H9 (cell line): ENCODE results near the gene PLEK. TPM values are rescaled to one million over a fixed set of nuclear protein-coding genes. Genes with fewer than 3 reads are reported as not detected.

ENCODE experiments used
- DNase-seq: peaks from one replicate; pipeline ENCODE4 v3.0.0-alpha.2; 2017
- H2AFZ ChIP-seq: one replicate; pipeline ENCODE4 v1.6.1; 2013; ENCODE audit warnings: mild to moderate bottlenecking, low read length, control low read depth, moderate library complexity
- H2AK5ac ChIP-seq: 2 replicates; pipeline ENCODE4 v1.6.1; 2013; ENCODE audit warnings: low read length, control low read depth, mixed read lengths; ENCODE audit not compliant: insufficient read length
- H2BK120ac ChIP-seq: one replicate; pipeline ENCODE4 v1.6.1; 2013; ENCODE audit warnings: low read depth, mild to moderate bottlenecking, low read length, control low read depth, inconsistent platforms; ENCODE audit not compliant: poor library complexity, severe bottlenecking
- H2BK12ac ChIP-seq: 2 replicates; pipeline ENCODE4 v1.6.1; 2013; ENCODE audit warnings: low read length, control low read depth, mixed read lengths, low read depth; ENCODE audit not compliant: insufficient read length
- H2BK15ac ChIP-seq: 2 replicates; pipeline ENCODE4 v1.6.1; 2013; ENCODE audit warnings: low read depth, low read length, control low read depth
- H2BK20ac ChIP-seq: one replicate; pipeline ENCODE4 v1.6.1; 2013; ENCODE audit warnings: low read depth, mild to moderate bottlenecking, low read length, control low read depth, inconsistent platforms; ENCODE audit not compliant: poor library complexity, severe bottlenecking
- H2BK5ac ChIP-seq: 2 replicates; pipeline ENCODE4 v1.6.1; 2013; ENCODE audit warnings: low read length, control low read depth, mixed read lengths; ENCODE audit not compliant: insufficient read length
- H3K14ac ChIP-seq: 2 replicates; pipeline ENCODE4 v1.6.1; 2013; ENCODE audit warnings: low read length, control low read depth; ENCODE audit not compliant: insufficient read depth
- H3K18ac ChIP-seq: 2 replicates; pipeline ENCODE4 v1.6.1; 2013; ENCODE audit warnings: low read depth, mild to moderate bottlenecking, mixed read lengths, low read length, control low read depth; ENCODE audit not compliant: insufficient read length
- H3K23ac ChIP-seq: 2 replicates; pipeline ENCODE4 v1.6.1; 2013; ENCODE audit warnings: low read length, control low read depth, mixed read lengths, low read depth; ENCODE audit not compliant: insufficient read length
- H3K23me2 ChIP-seq: 2 replicates; pipeline ENCODE4 v1.6.1; 2013; ENCODE audit warnings: low read depth, mild to moderate bottlenecking, mixed read lengths, low read length, control low read depth; ENCODE audit not compliant: insufficient read length, poor library complexity, severe bottlenecking
- H3K27ac ChIP-seq: 2 replicates; pipeline ENCODE4 v1.5.1; 2013; ENCODE audit warnings: low read length, control low read depth, mixed read lengths, low read depth; ENCODE audit not compliant: insufficient read length
- H3K27me3 ChIP-seq: 2 replicates; pipeline ENCODE4 v1.6.1; 2013; ENCODE audit warnings: low read length, control low read depth, inconsistent platforms; ENCODE audit not compliant: insufficient read depth
- H3K4ac ChIP-seq: 2 replicates; pipeline ENCODE4 v1.6.1; 2013; ENCODE audit warnings: low read depth, mild to moderate bottlenecking, control low read depth, inconsistent platforms, low read length, moderate library complexity
- H3K4me1 ChIP-seq: 2 replicates; pipeline ENCODE4 v1.6.1; 2013; ENCODE audit warnings: low read length, control low read depth, inconsistent platforms; ENCODE audit not compliant: insufficient read depth
- H3K4me2 ChIP-seq: 2 replicates; pipeline ENCODE4 v1.6.1; 2013; ENCODE audit warnings: low read length, control low read depth, mixed read lengths; ENCODE audit not compliant: insufficient read length, insufficient read depth
- H3K56ac ChIP-seq: 2 replicates; pipeline ENCODE4 v1.6.1; 2013; ENCODE audit warnings: low read depth, mild to moderate bottlenecking, mixed read lengths, low read length, control low read depth; ENCODE audit not compliant: insufficient read length
- H3K79me1 ChIP-seq: 2 replicates; pipeline ENCODE4 v1.6.1; 2013; ENCODE audit warnings: low read depth, mild to moderate bottlenecking, moderate library complexity, low read length, control low read depth, inconsistent platforms; ENCODE audit not compliant: insufficient read depth, poor library complexity, severe bottlenecking
- H3K79me2 ChIP-seq: 2 replicates; pipeline ENCODE4 v1.6.1; 2013; ENCODE audit warnings: low read length, control low read depth, inconsistent platforms; ENCODE audit not compliant: insufficient read depth
- H3K9ac ChIP-seq: 2 replicates; pipeline ENCODE4 v1.6.1; 2013; ENCODE audit warnings: low read length, control low read depth, mixed read lengths; ENCODE audit not compliant: insufficient read length; ENCODE audit errors: extremely low read depth
- H3K9me3 ChIP-seq: one replicate; pipeline ENCODE4 v1.6.1; 2013; ENCODE audit warnings: low read depth, low read length, inconsistent platforms; ENCODE audit not compliant: control insufficient read depth
- H3T11ph ChIP-seq: one replicate; pipeline ENCODE4 v1.6.1; 2013; ENCODE audit warnings: mild to moderate bottlenecking, low read length, control low read depth, inconsistent platforms
- H4K20me1 ChIP-seq: one replicate; pipeline ENCODE4 v1.6.1; 2013; ENCODE audit not compliant: control insufficient read depth, insufficient read length, insufficient read depth
- H4K5ac ChIP-seq: 2 replicates; pipeline ENCODE4 v1.6.1; 2013; ENCODE audit warnings: low read depth, mild to moderate bottlenecking, mixed read lengths, low read length, control low read depth; ENCODE audit not compliant: insufficient read length
- H4K8ac ChIP-seq: replicated peaks from 2 replicates; pipeline ENCODE4 v1.6.1; 2013; ENCODE audit warnings: low read length, control low read depth, mixed read lengths, low read depth; ENCODE audit not compliant: insufficient read length
- H4K91ac ChIP-seq: 2 replicates; pipeline ENCODE4 v1.6.1; 2013; ENCODE audit warnings: low read depth, mild to moderate bottlenecking, moderate library complexity, mixed read lengths, low read length, control low read depth; ENCODE audit not compliant: insufficient read length
- H3K27ac Mint-ChIP-seq, 3 experiments: 2 replicates in 2 of 3; 3 replicates in 1 of 3; pipeline ENCODE4 v1.8.0; 2020 to 2021; ENCODE audit warnings: mixed read lengths in 3 of 3, mild to moderate bottlenecking in 1 of 3, moderate library complexity in 1 of 3
- H3K27me3 Mint-ChIP-seq: 2 replicates; pipeline ENCODE4 v1.8.0; 2021; ENCODE audit warnings: low read depth, mild to moderate bottlenecking, moderate library complexity, mixed read lengths
- H3K36me3 Mint-ChIP-seq, 3 experiments: 2 replicates in 2 of 3; 3 replicates in 1 of 3; pipeline ENCODE4 v1.8.0; 2020 to 2021; ENCODE audit warnings: low read depth in 3 of 3, mixed read lengths in 3 of 3; ENCODE audit not compliant: insufficient read depth in 1 of 3
- H3K4me1 Mint-ChIP-seq, 2 experiments: 2 replicates each; pipeline ENCODE4 v1.8.0; 2020; ENCODE audit warnings: mixed read lengths in 2 of 2
- H3K4me3 Mint-ChIP-seq, 2 experiments: 2 replicates in 1 of 2; 3 replicates in 1 of 2; pipeline ENCODE4 v1.8.0; 2020 to 2021; ENCODE audit warnings: mild to moderate bottlenecking in 2 of 2, mixed read lengths in 2 of 2, moderate library complexity in 1 of 2
- H3K9me3 Mint-ChIP-seq, 2 experiments: 2 replicates in 1 of 2; 3 replicates in 1 of 2; pipeline ENCODE4 v1.8.0; 2020; ENCODE audit warnings: mild to moderate bottlenecking in 2 of 2, mixed read lengths in 2 of 2, moderate library complexity in 1 of 2
- WGBS: extraction: QIAGEN DNeasy Blood & Tissue Kit; methylation state at CpG from one replicate; pipeline ENCODE4 v1.1.7; 2013; ENCODE audit warnings: missing lambda C conversion rate, low lambda C conversion rate, mixed read lengths; ENCODE audit not compliant: insufficient read length; ENCODE audit errors: extremely low coverage; 5-methylcytosine and 5-hydroxymethylcytosine counted together
- total RNA-seq: library from RNA; stranded (reverse); gene quantifications from 2 replicates; pipeline ENCODE4 v1.2.1, GENCODE V29; 2021
- TF ChIP-seq, protein P1 (sequence below): fragments of 200-600 bp; sonication (generic); conservative IDR thresholded peaks from 3 replicates; pipeline ENCODE4 v1.8.0; 2021; ENCODE audit warnings: antibody characterized with exemption, mild to moderate bottlenecking

The PLEK gene
- total RNA-seq, 1 experiment from 2014 or later = not detected

DNA sequence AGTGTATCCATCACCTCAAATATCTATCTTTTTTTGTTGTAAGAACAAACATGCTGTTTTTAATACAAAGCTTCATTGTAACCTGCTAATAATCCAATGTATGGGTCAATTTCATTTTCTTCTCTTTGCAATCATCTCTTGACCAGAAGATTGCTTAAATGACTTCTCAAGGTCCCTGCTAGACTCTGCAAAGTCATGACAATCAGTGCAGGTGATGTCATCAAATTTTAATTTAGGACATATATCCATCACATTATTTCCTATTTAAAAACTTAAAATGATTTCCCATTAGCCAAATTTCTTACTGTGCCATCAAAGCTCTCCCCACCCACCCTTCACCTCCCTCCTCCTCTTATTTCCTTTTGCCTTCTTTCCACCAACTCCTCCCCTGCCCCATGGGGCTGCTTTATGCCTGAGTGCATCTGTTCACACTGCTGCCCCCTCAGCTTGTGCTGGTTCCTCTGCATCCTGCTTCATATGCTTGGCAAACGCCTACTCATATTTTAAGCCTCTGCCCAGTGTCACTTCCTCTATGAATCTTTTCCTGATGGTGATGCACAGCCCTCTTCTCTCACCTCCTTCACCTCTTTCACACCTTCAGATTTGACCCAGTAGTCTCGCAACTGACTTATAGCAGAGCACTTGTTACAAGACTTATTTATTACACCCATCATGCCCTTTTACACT, 20.3 kb downstream of the PLEK start:
- Histone ChIP-seq H3K4me1 (no peaks in the 10 kb centered on the region), H3K79me1 (no peaks in the 10 kb centered on the region), H2BK12ac (no peak overlapping the region), H4K8ac (no peak overlapping the region), H4K20me1 (no peaks in the 10 kb centered on the region), H2AK5ac (no peak overlapping the region), H2AFZ (no peak overlapping the region), H2BK5ac (no peak overlapping the region), H3K9me3 (no peaks in the 10 kb centered on the region), H3T11ph (no peak overlapping the region), H3K23ac (no peak overlapping the region), H3K56ac (no peak overlapping the region), H4K5ac (no peak overlapping the region), H3K4me2 (no peak overlapping the region), H2BK20ac (no peak overlapping the region), H3K27ac (no peak overlapping the region), H3K9ac (no peak overlapping the region), H3K4ac (no peak overlapping the region), H3K27me3 (no peaks in the 10 kb centered on the region), H3K18ac (no peak overlapping the region), H3K23me2 (no peaks in the 10 kb centered on the region), H4K91ac (no peak overlapping the region), H2BK120ac (no peak overlapping the region), H3K14ac (no peak overlapping the region), H3K79me2 (no peaks in the 10 kb centered on the region), H2BK15ac (no peak overlapping the region)
- Mint-ChIP-seq H3K9me3 (no peaks in the 10 kb centered on the region), H3K27me3 (peaks cover 9% of the 10 kb centered on the region), H3K36me3 (no peaks in the 10 kb centered on the region), H3K27ac (no peak overlapping the region), H3K4me3 (no peak overlapping the region), H3K4me1 (peaks cover 3 to 4% of the 10 kb centered on the region in 2 experiments)
- TF ChIP-seq, protein P1, sequence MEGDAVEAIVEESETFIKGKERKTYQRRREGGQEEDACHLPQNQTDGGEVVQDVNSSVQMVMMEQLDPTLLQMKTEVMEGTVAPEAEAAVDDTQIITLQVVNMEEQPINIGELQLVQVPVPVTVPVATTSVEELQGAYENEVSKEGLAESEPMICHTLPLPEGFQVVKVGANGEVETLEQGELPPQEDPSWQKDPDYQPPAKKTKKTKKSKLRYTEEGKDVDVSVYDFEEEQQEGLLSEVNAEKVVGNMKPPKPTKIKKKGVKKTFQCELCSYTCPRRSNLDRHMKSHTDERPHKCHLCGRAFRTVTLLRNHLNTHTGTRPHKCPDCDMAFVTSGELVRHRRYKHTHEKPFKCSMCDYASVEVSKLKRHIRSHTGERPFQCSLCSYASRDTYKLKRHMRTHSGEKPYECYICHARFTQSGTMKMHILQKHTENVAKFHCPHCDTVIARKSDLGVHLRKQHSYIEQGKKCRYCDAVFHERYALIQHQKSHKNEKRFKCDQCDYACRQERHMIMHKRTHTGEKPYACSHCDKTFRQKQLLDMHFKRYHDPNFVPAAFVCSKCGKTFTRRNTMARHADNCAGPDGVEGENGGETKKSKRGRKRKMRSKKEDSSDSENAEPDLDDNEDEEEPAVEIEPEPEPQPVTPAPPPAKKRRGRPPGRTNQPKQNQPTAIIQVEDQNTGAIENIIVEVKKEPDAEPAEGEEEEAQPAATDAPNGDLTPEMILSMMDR = no peak
- no peak for DNase-seq
- no CpG with 5 or more reads among the region's 2 CpGs for WGBS
